Glomerular endothelial cell (primary cell): ENCODE data around the gene CACNA2D1. TPM values are rescaled to one million over a fixed set of nuclear protein-coding genes. Genes with fewer than 3 reads are reported as not detected.

ENCODE experiments used
- DNase-seq: peaks from one replicate; pipeline ENCODE4 v3.0.0-alpha.2; 2011; ENCODE audit warnings: low read depth, low spot score; ENCODE audit errors: extremely low read depth
- total RNA-seq: library from RNA; depleted of rRNA; stranded (reverse); fragments of >200 nt; gene quantifications from 2 replicates; pipeline ENCODE4 v1.2.3, GENCODE V29; 2015

The CACNA2D1 gene
- total RNA-seq, 1 donor from 2014 or later: 26.2 TPM

- no peak for DNase-seq
These were observed 387.3 kb downstream of the CACNA2D1 start for GRCh38 chr7:82056282-82056681.

- DNase-seq: no peak
These were observed 389.0 kb downstream of the CACNA2D1 start for GRCh38 chr7:82054544-82054943.

- DNase-seq: no peak
These were observed 390.0 kb downstream of the CACNA2D1 start for GRCh38 chr7:82053453-82054032.

GRCh38 chr7:82051601-82052000 lies 392.0 kb downstream of the CACNA2D1 start:
- DNase-seq: no peak

- no peak for DNase-seq
These were observed 392.8 kb downstream of the CACNA2D1 start for GRCh38 chr7:82050792-82051191.

- no peak for DNase-seq
These were observed 393.6 kb downstream of the CACNA2D1 start for GRCh38 chr7:82049891-82050533.

- no peak for DNase-seq
These were observed 394.1 kb downstream of the CACNA2D1 start for GRCh38 chr7:82049442-82049841.

- no peak for DNase-seq
These were observed 399.0 kb downstream of the CACNA2D1 start for GRCh38 chr7:82044497-82045080.

- DNase-seq: no peak
These were observed 404.0 kb downstream of the CACNA2D1 start for GRCh38 chr7:82039621-82040020.

GRCh38 chr7:82036146-82036886 lies 407.3 kb downstream of the CACNA2D1 start:
- peak; percentile 78 for DNase-seq

- no peak for DNase-seq
These were observed 408.1 kb downstream of the CACNA2D1 start for GRCh38 chr7:82035456-82035855.

- DNase-seq: no peak
These were observed 410.7 kb downstream of the CACNA2D1 start for GRCh38 chr7:82032901-82033300.

GRCh38 chr7:82029236-82029913 lies 414.2 kb downstream of the CACNA2D1 start:
- no peak for DNase-seq

GRCh38 chr7:82028097-82028496 lies 415.5 kb downstream of the CACNA2D1 start:
- no peak for DNase-seq

GRCh38 chr7:82021713-82022112 lies 421.9 kb downstream of the CACNA2D1 start:
- DNase-seq: no peak

GRCh38 chr7:82021036-82021435 lies 422.5 kb downstream of the CACNA2D1 start:
- no peak for DNase-seq

GRCh38 chr7:82019551-82020475 lies 423.8 kb downstream of the CACNA2D1 start:
- DNase-seq: no peak

GRCh38 chr7:82018226-82018625 lies 425.4 kb downstream of the CACNA2D1 start:
- no peak for DNase-seq

GRCh38 chr7:82017334-82017943 lies 426.1 kb downstream of the CACNA2D1 start:
- DNase-seq: no peak

GRCh38 chr7:82015751-82016150 lies 427.8 kb downstream of the CACNA2D1 start:
- no peak for DNase-seq
